ENCODE data around the gene CORO6.

The CORO6 gene

DNA sequence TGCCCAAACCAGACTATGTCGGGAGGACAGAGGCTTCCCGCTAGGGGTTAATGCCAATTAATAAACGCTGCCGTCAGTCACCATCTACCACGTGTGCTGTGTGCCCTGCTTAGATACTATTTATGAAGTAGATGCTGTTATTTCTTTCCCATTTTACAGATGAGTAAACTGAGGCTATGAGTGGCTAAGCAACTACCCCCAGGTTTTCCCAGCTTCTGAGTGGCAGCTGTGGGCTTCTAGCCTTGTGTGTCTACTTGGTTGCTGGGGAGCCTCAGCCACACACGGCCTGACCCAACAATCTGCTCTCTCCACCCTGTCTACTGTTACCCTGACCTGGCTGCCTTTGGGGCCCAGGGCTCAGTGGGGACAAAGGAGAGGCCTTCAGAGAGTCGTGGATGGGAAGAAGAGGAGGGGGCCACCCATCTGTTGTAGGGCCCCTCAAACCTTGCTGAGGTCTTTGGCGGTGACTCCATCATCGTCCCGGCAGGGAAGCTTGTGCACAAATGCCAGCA, 40.4 kb downstream of the CORO6 start:
- no peak for FAIRE-seq
- no peak for TF ChIP-seq SPI1 (IDR thresholded peaks at IDR 0.05; ENCODE audit: low read depth, low read length)
- no peak for TF ChIP-seq POLR2AphosphoS5 (IDR thresholded peaks at IDR 0.05; ENCODE audit: low read depth, low read length)
- TF ChIP-seq PAX5 (IDR thresholded peaks at IDR 0.05; ENCODE audit: insufficient read depth, low read length, severe bottlenecking): no peak
- no peak for TF ChIP-seq POLR2A (IDR thresholded peaks at IDR 0.05; ENCODE audit: low read depth, low read length)
- TF ChIP-seq TAF1 (IDR thresholded peaks at IDR 0.05; ENCODE audit: low read depth, low read length): no peak
- TF ChIP-seq POU2F2 (IDR thresholded peaks at IDR 0.05; ENCODE audit: low read depth, low read length): no peak
- DNase-seq (ENCODE audit: insufficient read length, low spot score): no peak

DNA sequence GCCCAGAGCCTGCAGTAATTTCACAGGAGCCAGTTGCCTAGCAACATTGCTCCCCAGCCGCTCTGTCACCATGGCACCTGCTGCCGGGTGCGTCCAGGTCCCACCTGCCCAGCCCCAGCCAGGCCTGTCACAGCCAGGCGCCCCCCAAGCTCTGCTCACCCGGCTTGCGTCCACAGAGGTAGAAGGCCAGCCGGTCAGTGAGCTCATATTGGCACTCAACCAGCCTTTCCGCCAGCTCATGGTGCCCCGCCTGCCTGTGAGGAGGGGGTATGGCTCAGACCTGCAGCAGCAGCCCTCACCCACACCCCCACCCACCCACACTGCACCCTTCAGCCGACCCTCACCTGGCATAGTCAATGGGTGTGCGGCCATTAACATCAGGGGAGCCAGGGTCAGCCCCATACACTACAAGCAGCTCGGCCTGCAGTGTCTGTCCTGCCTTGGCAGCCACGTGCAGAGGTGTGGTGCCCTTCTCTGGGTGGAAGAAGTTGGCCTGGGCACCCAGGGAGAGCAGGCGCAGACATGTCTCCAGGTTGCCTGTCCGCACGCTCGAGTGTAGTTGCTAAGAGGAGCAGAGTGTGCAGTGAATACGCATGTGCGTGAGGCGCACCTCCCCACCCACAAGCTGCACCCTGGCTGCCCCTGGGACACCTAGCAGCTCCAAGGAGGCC, 41.0 kb downstream of the CORO6 start:
- DNase-seq (ENCODE audit: insufficient read length, low spot score): no peak
- TF ChIP-seq PAX5 (IDR thresholded peaks at IDR 0.05; ENCODE audit: insufficient read depth, low read length, severe bottlenecking) (no peak), POU2F2 (IDR thresholded peaks at IDR 0.05; ENCODE audit: low read depth, low read length) (no peak), TAF1 (IDR thresholded peaks at IDR 0.05; ENCODE audit: low read depth, low read length) (no peak), POLR2A (IDR thresholded peaks at IDR 0.05; ENCODE audit: low read depth, low read length) (no peak), POLR2AphosphoS5 (IDR thresholded peaks at IDR 0.05; ENCODE audit: low read depth, low read length) (no peak), SPI1 (IDR thresholded peaks at IDR 0.05; ENCODE audit: low read depth, low read length) (no peak)
- no peak for FAIRE-seq

DNA sequence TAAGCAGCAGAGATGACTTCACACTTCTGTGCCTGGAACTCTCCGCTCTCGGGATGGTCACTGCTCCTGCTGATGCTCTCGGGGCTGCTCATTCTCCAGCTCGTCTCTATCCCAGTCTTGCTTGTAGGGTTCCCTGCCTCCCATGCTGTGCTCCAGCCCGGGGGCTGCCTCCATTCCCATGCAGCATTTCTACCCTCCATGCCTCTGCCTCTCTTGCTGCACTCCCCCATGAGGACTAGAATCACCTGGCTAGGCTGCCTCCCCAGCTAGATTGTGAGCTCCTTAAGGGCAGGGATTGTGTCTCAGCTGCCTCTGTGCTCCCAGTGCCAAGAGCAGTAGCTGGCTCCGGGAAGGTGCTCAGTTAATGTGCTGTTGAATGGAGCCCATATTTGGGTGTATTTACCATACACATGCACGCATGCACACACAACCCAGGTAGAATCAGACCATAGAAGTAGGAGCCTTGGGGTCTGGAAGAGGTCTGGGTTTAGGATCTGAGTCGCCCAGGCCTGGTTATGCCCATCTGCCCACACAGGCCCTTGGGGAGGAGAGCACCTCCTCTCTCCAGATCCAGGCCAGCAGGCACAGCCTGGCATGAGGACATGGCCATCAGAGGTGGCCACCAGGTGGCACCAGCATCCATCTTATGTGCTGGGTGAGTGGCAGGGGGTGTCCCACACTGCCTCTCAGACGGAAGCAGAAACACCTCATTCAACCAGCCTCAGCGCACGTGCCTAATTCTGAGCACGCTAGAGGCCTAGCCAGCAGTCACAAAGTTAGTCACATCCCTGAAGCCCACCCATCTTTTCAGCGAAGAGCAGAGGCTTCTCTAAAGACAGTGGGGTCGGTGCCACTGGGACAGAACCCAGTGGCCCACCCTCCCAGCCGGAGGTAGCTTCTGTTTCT, 42.6 kb downstream of the CORO6 start:
- FAIRE-seq: peak; percentile 100
- TF ChIP-seq POU2F2 (IDR thresholded peaks at IDR 0.05; ENCODE audit: low read depth, low read length) (no peak), POLR2A (IDR thresholded peaks at IDR 0.05; ENCODE audit: low read depth, low read length) (no peak), TAF1 (IDR thresholded peaks at IDR 0.05; ENCODE audit: low read depth, low read length) (no peak), POLR2AphosphoS5 (IDR thresholded peaks at IDR 0.05; ENCODE audit: low read depth, low read length) (no peak), PAX5 (IDR thresholded peaks at IDR 0.05; ENCODE audit: insufficient read depth, low read length, severe bottlenecking) (no peak), SPI1 (IDR thresholded peaks at IDR 0.05; ENCODE audit: low read depth, low read length) (no peak)

DNA sequence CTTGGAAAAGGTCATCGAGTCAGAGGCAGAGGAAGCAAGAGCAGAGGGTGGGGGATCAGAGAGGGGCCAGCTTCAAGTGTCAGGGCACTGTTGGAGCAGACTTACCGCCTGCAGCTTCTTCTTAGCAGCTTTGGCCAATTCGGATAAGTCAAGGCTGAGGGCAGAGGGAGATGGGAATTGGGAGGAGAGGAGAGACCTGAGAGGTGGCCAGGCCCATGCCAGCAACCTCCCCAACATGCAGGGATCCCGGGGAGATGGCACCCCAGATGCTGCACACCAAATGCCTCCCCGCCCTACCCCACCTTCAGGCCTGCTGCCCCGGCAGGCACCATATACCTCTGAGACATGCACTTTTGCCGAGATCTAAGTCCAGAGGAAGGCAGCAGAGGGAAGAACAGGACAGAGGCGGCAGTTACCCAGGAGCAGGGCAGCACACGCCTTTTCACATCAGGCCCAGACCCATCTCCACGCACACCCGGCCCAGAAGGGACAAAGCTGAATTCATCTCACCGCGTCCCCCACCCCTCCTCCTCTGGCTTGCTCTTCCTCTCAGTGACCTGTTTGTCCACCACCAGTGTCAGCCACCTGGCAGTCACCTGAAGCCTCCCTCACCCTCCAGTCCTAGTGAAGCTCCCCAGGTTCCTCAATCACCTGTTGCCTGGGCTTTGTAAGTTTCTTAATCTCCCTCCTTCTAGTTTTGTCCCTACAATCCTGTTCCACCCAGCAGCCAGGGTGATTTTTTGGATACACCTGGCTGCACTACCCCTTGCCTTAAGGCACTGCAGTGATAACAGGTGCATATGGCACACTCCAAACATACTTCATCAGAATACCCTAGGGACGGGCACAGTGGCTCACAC, 43.9 kb downstream of the CORO6 start:
- no peak for DNase-seq (ENCODE audit: insufficient read length, low spot score)
- no peak for FAIRE-seq
- no peak for TF ChIP-seq POU2F2 (IDR thresholded peaks at IDR 0.05; ENCODE audit: low read depth, low read length)
- no peak for TF ChIP-seq SPI1 (IDR thresholded peaks at IDR 0.05; ENCODE audit: low read depth, low read length)
- TF ChIP-seq POLR2AphosphoS5 (IDR thresholded peaks at IDR 0.05; ENCODE audit: low read depth, low read length): no peak
- no peak for TF ChIP-seq POLR2A (IDR thresholded peaks at IDR 0.05; ENCODE audit: low read depth, low read length)
- TF ChIP-seq PAX5 (IDR thresholded peaks at IDR 0.05; ENCODE audit: insufficient read depth, low read length, severe bottlenecking): no peak
- no peak for TF ChIP-seq TAF1 (IDR thresholded peaks at IDR 0.05; ENCODE audit: low read depth, low read length)

More for the DNA sequence above, 42.6 kb downstream of the CORO6 start:
- DNase-seq (ENCODE audit: insufficient read length, low spot score): peak; percentile 96

DNA sequence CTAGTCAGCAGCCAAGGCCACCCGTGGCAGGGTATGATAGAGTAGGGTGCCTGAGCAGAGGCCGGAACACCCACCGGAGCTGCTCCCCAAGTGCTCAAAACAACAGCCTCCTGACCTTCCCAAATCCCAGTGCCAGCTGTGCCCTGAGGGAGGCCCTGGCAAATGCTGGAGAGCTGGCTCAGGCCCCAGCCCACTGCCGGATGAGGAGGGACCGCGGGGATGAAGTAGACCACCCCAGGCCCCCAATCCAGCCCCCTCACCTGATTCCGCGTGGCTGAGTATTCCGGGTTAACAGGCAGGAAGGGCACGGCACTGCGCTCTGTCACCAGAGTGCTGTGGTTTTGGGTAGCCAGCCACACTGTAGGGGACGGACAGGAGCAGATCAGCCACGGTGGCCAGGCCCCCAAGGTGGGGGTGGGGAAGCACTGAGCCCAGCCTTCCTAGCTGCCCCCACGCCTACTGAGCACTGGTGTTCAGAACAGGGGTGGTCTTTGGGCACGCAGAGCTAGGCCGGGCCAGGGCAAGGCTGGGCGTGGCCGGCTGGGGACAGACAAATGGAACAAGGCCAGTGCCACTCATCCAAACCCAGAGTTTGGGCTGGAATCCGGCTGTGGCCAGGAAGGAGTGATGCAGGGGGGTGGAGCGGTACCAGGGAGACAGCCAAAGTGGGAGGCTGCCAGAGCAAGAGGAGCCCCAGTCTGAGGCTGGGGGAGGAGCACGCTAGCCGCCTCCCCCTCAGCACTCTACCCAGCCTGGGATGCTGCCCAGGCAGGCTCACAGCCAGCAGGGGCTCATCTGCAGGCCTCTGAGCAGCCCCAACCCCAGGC, 45.1 kb downstream of the CORO6 start:
- TF ChIP-seq POU2F2 (IDR thresholded peaks at IDR 0.05; ENCODE audit: low read depth, low read length) (no peak), POLR2A (IDR thresholded peaks at IDR 0.05; ENCODE audit: low read depth, low read length) (no peak), TAF1 (IDR thresholded peaks at IDR 0.05; ENCODE audit: low read depth, low read length) (no peak)
- no peak for DNase-seq (ENCODE audit: insufficient read length, low spot score)
- no peak for FAIRE-seq

DNA sequence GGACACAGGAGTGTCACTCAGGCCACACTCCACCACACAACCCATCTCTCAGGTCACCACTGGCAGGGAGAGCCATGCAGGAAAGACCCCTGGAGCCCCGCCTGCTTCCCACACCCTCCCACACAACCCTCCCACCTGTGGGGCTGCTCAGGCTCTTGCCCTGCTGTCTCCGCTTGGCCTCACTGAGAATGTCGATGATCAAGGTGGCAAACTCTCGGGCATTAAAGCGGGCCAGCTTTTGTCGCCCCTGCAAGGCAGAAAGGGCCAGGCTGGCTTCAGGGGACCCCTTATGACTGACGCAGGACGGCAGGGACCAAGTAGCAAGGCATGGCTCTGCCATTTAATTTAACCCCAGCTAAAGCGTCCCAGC, 45.7 kb downstream of the CORO6 start:
- TF ChIP-seq POLR2A (IDR thresholded peaks at IDR 0.05; ENCODE audit: low read depth, low read length) (no peak), PAX5 (IDR thresholded peaks at IDR 0.05; ENCODE audit: insufficient read depth, low read length, severe bottlenecking) (no peak), SPI1 (IDR thresholded peaks at IDR 0.05; ENCODE audit: low read depth, low read length) (no peak), POU2F2 (IDR thresholded peaks at IDR 0.05; ENCODE audit: low read depth, low read length) (no peak), POLR2AphosphoS5 (IDR thresholded peaks at IDR 0.05; ENCODE audit: low read depth, low read length) (no peak), TAF1 (IDR thresholded peaks at IDR 0.05; ENCODE audit: low read depth, low read length) (no peak)
- DNase-seq (ENCODE audit: insufficient read length, low spot score) (no peak), FAIRE-seq (no peak)

DNA sequence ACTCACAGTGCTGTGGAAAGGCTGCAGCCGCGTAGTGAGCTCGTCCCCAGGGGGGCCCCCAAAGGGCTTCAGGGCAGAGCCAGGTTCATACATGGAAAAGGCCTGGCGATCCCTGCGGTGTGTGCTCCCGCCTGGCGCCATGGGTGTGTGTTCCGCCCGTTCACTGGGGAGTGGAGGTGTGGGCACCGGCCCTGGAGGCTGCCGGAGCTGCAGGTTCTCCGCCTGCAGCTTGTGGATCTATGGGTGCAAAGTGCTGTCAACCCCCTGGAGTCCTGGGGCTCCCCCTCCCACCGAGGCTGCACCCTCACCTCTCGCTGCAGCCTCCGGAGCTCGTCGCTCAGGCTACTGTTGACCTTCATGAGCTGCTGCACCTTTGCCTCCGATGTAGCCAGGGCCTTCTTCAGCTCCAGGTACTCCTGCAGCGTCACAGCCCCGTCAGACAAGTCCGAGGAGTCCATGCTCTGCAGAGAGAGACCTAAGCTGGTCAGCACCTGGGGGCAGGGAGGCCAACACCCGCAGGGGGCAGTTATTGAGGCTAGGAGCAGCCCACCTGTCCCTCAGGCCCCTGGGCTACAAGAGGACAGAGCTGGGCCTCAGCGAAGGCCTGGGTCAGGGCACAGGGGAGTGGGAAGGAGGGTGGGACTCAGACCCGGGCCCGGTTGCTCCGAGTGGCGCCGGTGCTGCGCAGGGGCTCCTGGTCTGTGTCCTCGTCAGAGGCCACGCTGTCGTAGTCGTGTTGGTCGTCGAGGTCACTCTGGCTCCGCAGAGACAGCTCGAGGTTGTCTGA, 46.3 kb downstream of the CORO6 start:
- no peak for FAIRE-seq
- TF ChIP-seq TAF1 (IDR thresholded peaks at IDR 0.05; ENCODE audit: low read depth, low read length): no peak
- no peak for TF ChIP-seq POU2F2 (IDR thresholded peaks at IDR 0.05; ENCODE audit: low read depth, low read length)
- no peak for TF ChIP-seq PAX5 (IDR thresholded peaks at IDR 0.05; ENCODE audit: insufficient read depth, low read length, severe bottlenecking)
- no peak for TF ChIP-seq SPI1 (IDR thresholded peaks at IDR 0.05; ENCODE audit: low read depth, low read length)
- no peak for TF ChIP-seq POLR2A (IDR thresholded peaks at IDR 0.05; ENCODE audit: low read depth, low read length)
- TF ChIP-seq POLR2AphosphoS5 (IDR thresholded peaks at IDR 0.05; ENCODE audit: low read depth, low read length): no peak
- no peak for DNase-seq (ENCODE audit: insufficient read length, low spot score)
